22Rv1 (cell line): ENCODE measurements around the gene KRT79.

Experiments
- H3K27ac ChIP-seq: fragments of 450-650 bp; 2 replicates; pipeline ENCODE4 v1.5.1; 2017
- CTCF ChIP-seq: fragments of 450-650 bp; IDR thresholded peaks from 2 replicates; pipeline ENCODE4 v1.5.1; 2017; ENCODE audit warnings: mild to moderate bottlenecking
- ZFX ChIP-seq: fragments of 450-650 bp; IDR thresholded peaks from 2 replicates; pipeline ENCODE4 v1.6.1; 2017; ENCODE audit warnings: antibody characterized with exemption, borderline replicate concordance

The KRT79 gene

GRCh38 chr12:52832451-52832850, 1.7 kb downstream of the KRT79 start:
- no peak overlapping the region for H3K27ac ChIP-seq
- TF ChIP-seq CTCF: no peak
- TF ChIP-seq ZFX: no peak

- no peak for TF ChIP-seq CTCF
- no peak for TF ChIP-seq ZFX
- no peak overlapping the region for H3K27ac ChIP-seq
Measured at GRCh38 chr12:52831251-52831650, 2.9 kb downstream of the KRT79 start.

GRCh38 chr12:52829986-52830770, 3.9 kb downstream of the KRT79 start:
- TF ChIP-seq ZFX: no peak
- no peak for TF ChIP-seq CTCF
- no peak overlapping the region for H3K27ac ChIP-seq

GRCh38 chr12:52828591-52829021, 5.5 kb downstream of the KRT79 start:
- TF ChIP-seq CTCF (no peak), ZFX (no peak)

GRCh38 chr12:52828156-52828555, 6.0 kb downstream of the KRT79 start:
- no peak for TF ChIP-seq ZFX
- TF ChIP-seq CTCF: no peak
- H3K27ac ChIP-seq: no peak overlapping the region

More at GRCh38 chr12:52828591-52829021, 5.5 kb downstream of the KRT79 start:
- no peak overlapping the region for H3K27ac ChIP-seq

- H3K27ac ChIP-seq: no peak overlapping the region
- TF ChIP-seq ZFX (no peak), CTCF (no peak)
Measured at GRCh38 chr12:52827499-52828090, 6.5 kb downstream of the KRT79 start.

GRCh38 chr12:52826611-52827498, 7.3 kb downstream of the KRT79 start:
- no peak overlapping the region for H3K27ac ChIP-seq
- TF ChIP-seq ZFX (no peak), CTCF (no peak)
